Testis (tissue), 2 donors: ENCODE results near the gene ERVFRD-1.

Experiments used
- CTCF ChIP-seq, 3 experiments: fragments of 450-650 bp in 2 of 3; fragments of 200-600 bp in 1 of 3; sonication (generic) in 1 of 3; IDR thresholded peaks; one replicate each; pipeline ENCODE4 v1.5.1; 2016 to 2019; ENCODE audit warnings: antibody characterized with exemption in 3 of 3, mild to moderate bottlenecking in 2 of 3, moderate library complexity in 1 of 3
- POLR2A ChIP-seq: fragments of 450-650 bp; IDR thresholded peaks from one replicate; pipeline ENCODE4 v1.6.1; 2017; ENCODE audit warnings: antibody characterized with exemption, mild to moderate bottlenecking, moderate library complexity

- TF ChIP-seq CTCF (IDR thresholded peaks at IDR 0.05) (no peak), POLR2A (no peak)
Measured at GRCh38 chr6:11066505-11067347, 44.8 kb downstream of the ERVFRD-1 start.
